GM23248 (cell line): ENCODE measurements around the gene BDNF. TPM values are rescaled to one million over a fixed set of nuclear protein-coding genes. Genes with fewer than 3 reads are reported as not detected.
A peak's percentile ranks its signal among the peaks of the same experiment; 100 is the strongest.

Source experiments
- DNase-seq: peaks from one replicate; pipeline ENCODE4 v3.0.0-alpha.2; 2015
- H2AFZ ChIP-seq: fragments of 200-600 bp; sonication (generic); 2 replicates; pipeline ENCODE4 v1.6.1; 2016; ENCODE audit warnings: antibody characterized with exemption
- H3F3A ChIP-seq: fragments of 200-600 bp; sonication (generic); 2 replicates; pipeline ENCODE4 v1.6.1; 2016; ENCODE audit warnings: mild to moderate bottlenecking, antibody characterized with exemption, mixed run types; ENCODE audit not compliant: insufficient read depth
- H3K27ac ChIP-seq: fragments of 200-600 bp; sonication (generic); 2 replicates; pipeline ENCODE4 v1.5.1; 2016; ENCODE audit warnings: mild to moderate bottlenecking
- H3K27me3 ChIP-seq: fragments of 200-600 bp; sonication (generic); replicated peaks from 2 replicates; pipeline ENCODE4 v1.6.1; 2016; ENCODE audit warnings: mild to moderate bottlenecking; ENCODE audit not compliant: insufficient read depth
- H3K36me3 ChIP-seq: fragments of 200-600 bp; sonication (generic); 2 replicates; pipeline ENCODE4 v1.6.1; 2016; ENCODE audit warnings: low read depth, mild to moderate bottlenecking
- H3K4me1 ChIP-seq: fragments of 200-600 bp; sonication (generic); 2 replicates; pipeline ENCODE4 v1.6.1; 2016; ENCODE audit warnings: mild to moderate bottlenecking; ENCODE audit not compliant: insufficient read depth
- H3K4me2 ChIP-seq: fragments of 200-600 bp; sonication (generic); one replicate; pipeline ENCODE4 v1.6.1; 2016; ENCODE audit warnings: mild to moderate bottlenecking; ENCODE audit not compliant: unreplicated experiment
- H3K4me3 ChIP-seq: fragments of 200-600 bp; sonication (generic); 2 replicates; pipeline ENCODE4 v1.5.1; 2016; ENCODE audit warnings: mild to moderate bottlenecking
- H3K79me2 ChIP-seq: fragments of 200-600 bp; sonication (generic); 2 replicates; pipeline ENCODE4 v1.6.1; 2016; ENCODE audit warnings: mild to moderate bottlenecking; ENCODE audit not compliant: insufficient read depth
- H3K9ac ChIP-seq: fragments of 200-600 bp; sonication (generic); 2 replicates; pipeline ENCODE4 v1.6.1; 2016; ENCODE audit warnings: mild to moderate bottlenecking
- H3K9me2 ChIP-seq: fragments of 200-600 bp; sonication (generic); 2 replicates; pipeline ENCODE4 v1.6.1; 2016; ENCODE audit warnings: mixed run types, mild to moderate bottlenecking, moderate library complexity; ENCODE audit not compliant: insufficient read depth
- H3K9me3 ChIP-seq: fragments of 200-600 bp; sonication (generic); one replicate; pipeline ENCODE4 v1.6.1; 2017; ENCODE audit warnings: low read depth
- H4K20me1 ChIP-seq: fragments of 200-600 bp; sonication (generic); 2 replicates; pipeline ENCODE4 v1.6.0; 2016; ENCODE audit not compliant: insufficient read depth
- EZH2 ChIP-seq: fragments of 200-600 bp; sonication (generic); IDR thresholded peaks from 2 replicates; pipeline ENCODE4 v1.6.1; 2018; ENCODE audit warnings: antibody characterized with exemption, mild to moderate bottlenecking; ENCODE audit not compliant: insufficient read depth, poor library complexity, severe bottlenecking
- EZH2phosphoT487 ChIP-seq: fragments of 200-600 bp; sonication (generic); IDR thresholded peaks from 2 replicates; pipeline ENCODE4 v1.6.1; 2018; ENCODE audit warnings: antibody characterized with exemption, moderate library complexity, mild to moderate bottlenecking, low read depth; ENCODE audit not compliant: insufficient read depth
- WGBS, 2 experiments: methylation state at CpG; one replicate each; pipeline ENCODE4 v1.1.6; 2015 to 2017; ENCODE audit warnings: low lambda C conversion rate in 2 of 2, low coverage in 1 of 2; ENCODE audit errors: missing lambda C conversion rate in 2 of 2; 5-methylcytosine and 5-hydroxymethylcytosine counted together
- in situ Hi-C: fragments of 300-500 bp; cut with MboI; formaldehyde crosslinking; loops from 2 replicates; pipeline ENCODE4 v1.15.0; 2020
- polyA plus RNA-seq: library from polyadenylated mRNA; unstranded; fragments of >200 nt; fragmentation: Nextera tagmentation; extraction: Ambion mirVana; gene quantifications from 2 replicates; pipeline ENCODE4 v1.2.1, GENCODE V29; 2016
- total RNA-seq: library from RNA; depleted of rRNA; stranded (reverse); fragments of >200 nt; shearing (Covaris generic); gene quantifications from 2 replicates; pipeline ENCODE4 v1.2.3, GENCODE V29; 2014

The BDNF gene
- total and polyA plus RNA-seq, 2 experiments from 2014 or later, result 58.1 to 63.6 TPM

DNA sequence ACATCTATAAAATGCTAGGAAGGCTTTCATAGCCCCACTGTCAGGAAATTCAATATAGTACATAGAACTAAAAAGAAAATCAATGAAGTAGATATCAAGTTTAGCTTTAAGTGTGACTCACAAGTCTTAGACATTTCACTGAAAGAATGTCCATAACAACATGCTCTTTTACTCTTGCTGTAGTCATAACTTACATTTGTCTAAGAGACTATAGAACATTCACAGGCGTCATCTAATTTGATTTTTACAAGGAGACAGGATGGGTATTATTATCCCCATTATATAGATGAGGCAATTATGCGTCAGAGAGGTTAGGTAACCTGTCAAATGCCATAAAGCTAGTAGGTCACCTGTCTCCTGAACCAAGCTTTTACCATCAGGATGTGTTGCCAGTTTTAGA, 36.9 kb downstream of the BDNF start:
- Histone ChIP-seq H3K79me2 (peaks cover 99% of the 10 kb centered on the region), H3K36me3 (peaks cover 24% of the 10 kb centered on the region; the same call in 1 of the 2 replicates), H3F3A (peaks cover 47% of the 10 kb centered on the region), H3K27ac (peak overlapping the region; percentile 39), H4K20me1 (peaks cover 36% of the 10 kb centered on the region), H3K9ac (no peak overlapping the region), H3K9me3 (no peaks in the 10 kb centered on the region), H3K9me2 (no peaks in the 10 kb centered on the region), H3K27me3 (no peaks in the 10 kb centered on the region), H2AFZ (no peak overlapping the region), H3K4me3 (no peak overlapping the region), H3K4me2 (no peak overlapping the region), H3K4me1 (peaks cover 20% of the 10 kb centered on the region; the same call in 1 of the 2 replicates)
- in situ Hi-C loops, result no loop called here
- DNase-seq, result peak; percentile 27
- TF ChIP-seq EZH2phosphoT487 (no peak), EZH2 (no peak)
- 28 to 35% methylated on average over 2 of the region's 2 CpGs for WGBS, 2 experiments

DNA sequence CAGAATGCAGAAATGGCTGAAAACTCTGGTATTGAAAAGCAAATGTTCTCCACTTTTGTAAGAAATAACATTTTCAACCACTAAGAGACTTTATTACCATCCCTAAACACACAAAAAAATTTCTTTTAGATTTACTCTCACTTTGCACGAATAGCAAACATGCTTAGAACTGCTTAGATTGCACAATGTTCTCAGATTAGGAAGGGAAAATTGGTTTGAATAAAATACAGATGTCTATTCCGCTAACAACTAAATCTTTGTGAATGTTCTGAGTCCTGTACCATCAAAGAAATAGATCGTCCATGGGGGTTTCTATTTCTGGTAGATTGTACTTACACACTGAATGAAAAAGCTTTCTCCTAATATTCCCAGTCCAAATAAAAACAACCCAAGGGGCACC, 40.1 kb downstream of the BDNF start:
- H3K9ac ChIP-seq, result no peak overlapping the region
- H3K79me2 ChIP-seq, result peaks cover 100% of the 10 kb centered on the region
- no peak overlapping the region for H3K4me2 ChIP-seq
- DNase-seq, result no peak
- H3K9me2 ChIP-seq, result no peaks in the 10 kb centered on the region
- peaks cover 56% of the 10 kb centered on the region for H3K36me3 ChIP-seq
- H2AFZ ChIP-seq, result no peak overlapping the region
- H3K27ac ChIP-seq, result no peak overlapping the region
- H3K4me3 ChIP-seq, result no peak overlapping the region
- H3F3A ChIP-seq, result peaks cover 68% of the 10 kb centered on the region
- in situ Hi-C loops, result no loop called here
- no peaks in the 10 kb centered on the region for H3K27me3 ChIP-seq
- H3K9me3 ChIP-seq, result no peaks in the 10 kb centered on the region
- H3K4me1 ChIP-seq, result peaks cover 20% of the 10 kb centered on the region; the same call in 1 of the 2 replicates
- peaks cover 18% of the 10 kb centered on the region for H4K20me1 ChIP-seq
- TF ChIP-seq EZH2phosphoT487 (no peak), EZH2 (no peak)
- WGBS, 2 experiments, result 13 to 20% methylated on average over 3 of the region's 3 CpGs

DNA sequence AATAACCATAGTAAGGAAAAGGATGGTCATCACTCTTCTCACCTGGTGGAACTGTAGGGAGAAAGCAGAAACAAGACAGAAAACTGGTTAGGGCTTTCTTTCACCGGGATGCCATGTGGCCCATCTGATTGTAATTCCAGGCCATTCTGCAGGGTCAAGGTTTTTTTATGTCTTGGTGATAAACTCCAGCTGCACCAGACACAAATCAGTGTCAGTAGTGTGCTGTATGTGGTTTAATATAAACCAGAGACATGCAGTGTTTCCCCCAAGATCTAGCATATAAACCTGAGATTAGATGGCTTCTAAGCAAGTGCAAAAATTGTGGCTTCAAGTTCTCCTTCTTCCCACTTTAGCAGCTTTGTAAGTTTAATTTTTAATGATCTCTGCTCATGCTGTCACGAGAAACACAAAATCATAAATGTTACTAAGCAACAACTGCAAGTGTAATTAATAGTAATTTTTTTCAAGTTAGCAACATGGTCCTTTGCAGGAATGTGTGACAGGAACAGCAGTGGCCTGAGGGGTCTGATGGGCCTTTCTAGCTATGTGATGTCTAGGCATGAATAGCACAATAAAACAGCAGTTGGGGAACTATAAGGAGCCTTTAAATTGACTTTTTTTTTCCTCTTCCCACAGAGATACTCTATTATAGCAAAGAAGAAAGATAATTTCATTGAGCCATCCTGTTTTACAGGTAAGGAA, 41.6 kb downstream of the BDNF start:
- no peak for DNase-seq
- H3K27ac ChIP-seq, result no peak overlapping the region

DNA sequence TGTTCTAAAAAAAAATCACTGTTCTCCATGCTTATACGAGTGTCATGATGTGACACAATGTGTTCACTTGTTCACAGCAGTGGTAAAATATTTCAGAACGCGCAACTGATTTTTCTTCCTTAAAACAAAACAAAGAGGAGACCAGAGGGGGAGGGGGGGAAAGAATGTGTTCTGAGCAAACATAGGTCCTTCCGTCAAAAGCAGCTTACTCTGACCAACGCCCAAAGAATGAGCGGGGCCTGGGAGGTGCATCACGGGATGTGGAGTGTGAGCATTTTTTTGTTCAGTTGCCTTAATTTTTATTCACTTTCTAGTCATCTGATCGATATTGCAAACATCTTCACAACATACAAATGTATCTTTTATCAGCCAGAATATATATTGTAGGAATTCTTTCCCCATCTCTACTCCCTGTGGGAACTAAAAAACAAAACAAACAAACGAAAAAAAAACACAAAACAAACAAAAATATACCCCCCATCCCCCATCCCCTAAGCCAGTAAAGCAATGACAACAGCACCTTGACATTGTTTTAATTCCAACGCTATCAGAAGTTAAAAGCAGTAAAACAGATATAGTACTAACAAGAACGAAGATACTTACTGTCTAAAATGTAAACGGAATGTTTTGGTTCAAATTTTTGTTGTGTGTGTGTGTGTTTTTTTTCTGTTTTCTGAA, 43.3 kb downstream of the BDNF start:
- Histone ChIP-seq H4K20me1 (0 out of 2 replicates have a peak, but pooled peaks cover 3% of the 10 kb centered on the region), H3K9ac (no peak overlapping the region), H3K4me2 (no peak overlapping the region), H2AFZ (no peak overlapping the region), H3K9me3 (no peaks in the 10 kb centered on the region), H3K27me3 (no peaks in the 10 kb centered on the region), H3K36me3 (peaks cover 62% of the 10 kb centered on the region), H3K27ac (no peak overlapping the region), H3K79me2 (peaks cover 98% of the 10 kb centered on the region), H3K4me1 (peaks cover 15% of the 10 kb centered on the region; the same call in 1 of the 2 replicates), H3F3A (peaks cover 72% of the 10 kb centered on the region), H3K4me3 (no peak overlapping the region), H3K9me2 (no peaks in the 10 kb centered on the region)
- TF ChIP-seq EZH2phosphoT487 (no peak), EZH2 (no peak)
- no peak for DNase-seq
- in situ Hi-C loops, result no loop called here
- WGBS, 2 experiments, result 78% methylated on average over 12 of the region's 12 CpGs

More for the DNA sequence above, 41.6 kb downstream of the BDNF start:
- Histone ChIP-seq H3K4me1 (peaks cover 20% of the 10 kb centered on the region; the same call in 1 of the 2 replicates), H3K4me2 (no peak overlapping the region), H3K9ac (no peak overlapping the region), H4K20me1 (peaks cover 11% of the 10 kb centered on the region), H3K9me2 (no peaks in the 10 kb centered on the region), H3K36me3 (peaks cover 59% of the 10 kb centered on the region), H2AFZ (no peak overlapping the region), H3K9me3 (no peaks in the 10 kb centered on the region), H3K79me2 (peaks cover 98% of the 10 kb centered on the region), H3F3A (peaks cover 61% of the 10 kb centered on the region), H3K4me3 (no peak overlapping the region), H3K27me3 (no peaks in the 10 kb centered on the region)
- TF ChIP-seq EZH2 (no peak), EZH2phosphoT487 (no peak)
- in situ Hi-C loops, result no loop called here
- WGBS, 2 experiments, result 39 to 44% methylated on average over 2 of the region's 2 CpGs
